GF-D8 (cell line): Measurements from ENCODE around the gene TMEM140.
"Not testable (repeated sequence)": the region's sequence is repeated elsewhere in the genome, so short reads cannot be mapped to it uniquely, and the experiment has no call there.

Experiments
- DNase-seq: peaks from one replicate; lab custom pipeline; 2025; lab: John Stamatoyannopoulos, UW

Gene TMEM140

GRCh38 chr7:135158874-135159273, 11.0 kb downstream of the TMEM140 start:
- DNase-seq: no peak

DNA sequence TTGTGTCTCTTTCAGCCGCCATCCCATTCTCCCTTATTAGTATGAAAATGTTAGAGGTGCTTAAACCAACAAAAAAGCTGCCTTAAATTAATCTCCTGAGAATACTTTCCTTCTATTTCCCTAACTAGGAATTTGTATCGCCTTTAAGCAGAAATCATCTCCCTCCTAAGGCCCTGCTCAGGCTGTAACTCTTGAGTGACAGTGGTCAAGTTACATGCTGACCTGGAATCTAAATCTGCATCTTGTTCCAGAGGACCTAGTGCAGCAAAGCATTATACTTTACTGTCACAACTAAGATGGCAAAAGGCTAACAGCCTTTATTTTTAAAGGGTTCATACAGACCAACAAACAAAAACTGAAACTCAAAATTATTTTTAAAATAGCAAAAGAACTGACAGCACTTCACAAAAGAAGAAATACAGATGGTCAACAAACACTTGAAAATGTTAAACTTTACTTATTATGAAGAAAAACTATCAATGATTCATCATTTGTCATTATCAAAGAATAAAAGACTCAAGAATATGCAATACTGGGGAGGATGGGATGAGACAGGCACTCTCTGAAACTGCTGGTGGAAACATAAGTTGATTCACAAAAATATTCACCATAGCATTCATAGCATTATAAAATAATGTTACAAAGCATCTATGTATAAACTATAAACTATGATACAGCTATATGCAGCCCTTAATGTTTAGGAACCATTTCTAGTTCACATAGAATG, 11.7 kb downstream of the TMEM140 start:
- no peak for DNase-seq

DNA sequence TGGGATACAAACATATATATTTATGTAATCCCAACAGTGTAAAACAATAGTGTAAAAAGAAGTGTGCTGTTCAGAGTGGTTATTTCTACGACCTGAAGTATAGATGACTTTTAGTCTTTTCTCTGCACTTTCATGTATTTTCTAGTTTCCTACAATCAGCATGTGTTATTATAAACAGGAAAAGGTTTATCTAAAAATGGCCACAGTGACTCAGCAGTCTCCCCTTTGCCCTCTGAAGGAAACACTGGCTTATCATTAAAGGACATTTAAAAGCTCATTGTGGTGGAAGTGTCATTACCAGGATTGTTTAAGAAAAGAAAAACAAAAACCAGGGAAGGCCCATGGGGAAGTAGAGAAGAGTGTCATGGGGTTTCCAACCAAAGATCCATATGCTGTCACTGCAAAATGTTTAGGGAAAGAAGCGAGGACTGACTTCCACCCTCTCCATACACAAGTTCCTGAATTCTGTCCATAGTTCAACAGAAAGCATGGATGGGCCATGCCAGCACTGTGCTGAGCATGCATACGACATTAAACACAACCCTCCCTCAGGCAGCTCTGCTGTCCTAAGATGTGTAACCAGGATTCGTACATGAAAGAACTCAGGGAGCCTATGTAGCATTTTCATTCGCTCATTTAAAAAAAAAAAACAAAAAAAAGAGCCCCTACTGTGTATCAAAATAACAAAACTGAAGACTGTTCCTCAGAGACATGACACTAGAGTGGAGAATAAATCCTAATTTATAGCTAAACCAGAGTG, 12.4 kb downstream of the TMEM140 start:
- peak; percentile 69 for DNase-seq

GRCh38 chr7:135160858-135161653, 13.2 kb downstream of the TMEM140 start:
- peak; percentile 84 for DNase-seq

GRCh38 chr7:135161669-135162068, 13.8 kb downstream of the TMEM140 start:
- no peak for DNase-seq

DNA sequence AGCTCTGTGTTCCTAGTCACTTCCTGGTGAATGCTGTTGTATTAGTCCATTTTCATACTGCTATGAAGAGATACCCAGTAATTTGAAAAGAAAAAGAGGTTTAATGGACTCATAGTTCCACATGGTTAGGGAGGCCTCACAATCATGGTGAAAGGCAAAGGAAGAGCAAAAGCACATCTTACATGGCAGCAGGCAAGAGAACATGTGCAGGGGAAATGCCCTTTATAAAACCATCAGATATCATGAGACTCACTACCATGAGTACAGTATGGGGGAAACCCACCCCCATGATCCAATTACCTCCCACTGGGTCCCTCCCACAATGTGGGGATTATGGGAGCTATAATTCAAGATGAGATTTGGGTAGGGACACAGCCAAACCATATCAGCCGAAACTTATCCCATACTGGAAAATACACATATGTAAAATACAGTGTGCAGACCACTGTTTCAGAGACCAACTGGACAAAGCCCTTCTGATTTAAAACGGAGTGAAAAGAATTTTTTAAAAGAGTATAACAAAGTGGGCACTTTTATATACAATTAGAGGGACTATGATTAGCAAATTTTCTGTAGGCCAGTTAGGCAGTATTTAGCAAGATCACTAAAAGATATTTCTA, 14.6 kb downstream of the TMEM140 start:
- no peak for DNase-seq

- DNase-seq: no peak
Measured at GRCh38 chr7:135164357-135165061, 16.6 kb downstream of the TMEM140 start.

- DNase-seq: no peak
Measured at GRCh38 chr7:135165862-135166261, 18.0 kb downstream of the TMEM140 start.

- peak; percentile 61 for DNase-seq
Measured at GRCh38 chr7:135166338-135166990, 18.6 kb downstream of the TMEM140 start.

GRCh38 chr7:135167365-135167917, 19.6 kb downstream of the TMEM140 start:
- peak; percentile 43 for DNase-seq

GRCh38 chr7:135168001-135168400, 20.1 kb downstream of the TMEM140 start:
- DNase-seq: no peak

GRCh38 chr7:135168489-135169140, 20.7 kb downstream of the TMEM140 start:
- DNase-seq: no peak

- peak; percentile 82 for DNase-seq
Measured at GRCh38 chr7:135169141-135169963, 21.5 kb downstream of the TMEM140 start.

GRCh38 chr7:135169964-135170273, 22.0 kb downstream of the TMEM140 start:
- DNase-seq: peak; percentile 32

DNA sequence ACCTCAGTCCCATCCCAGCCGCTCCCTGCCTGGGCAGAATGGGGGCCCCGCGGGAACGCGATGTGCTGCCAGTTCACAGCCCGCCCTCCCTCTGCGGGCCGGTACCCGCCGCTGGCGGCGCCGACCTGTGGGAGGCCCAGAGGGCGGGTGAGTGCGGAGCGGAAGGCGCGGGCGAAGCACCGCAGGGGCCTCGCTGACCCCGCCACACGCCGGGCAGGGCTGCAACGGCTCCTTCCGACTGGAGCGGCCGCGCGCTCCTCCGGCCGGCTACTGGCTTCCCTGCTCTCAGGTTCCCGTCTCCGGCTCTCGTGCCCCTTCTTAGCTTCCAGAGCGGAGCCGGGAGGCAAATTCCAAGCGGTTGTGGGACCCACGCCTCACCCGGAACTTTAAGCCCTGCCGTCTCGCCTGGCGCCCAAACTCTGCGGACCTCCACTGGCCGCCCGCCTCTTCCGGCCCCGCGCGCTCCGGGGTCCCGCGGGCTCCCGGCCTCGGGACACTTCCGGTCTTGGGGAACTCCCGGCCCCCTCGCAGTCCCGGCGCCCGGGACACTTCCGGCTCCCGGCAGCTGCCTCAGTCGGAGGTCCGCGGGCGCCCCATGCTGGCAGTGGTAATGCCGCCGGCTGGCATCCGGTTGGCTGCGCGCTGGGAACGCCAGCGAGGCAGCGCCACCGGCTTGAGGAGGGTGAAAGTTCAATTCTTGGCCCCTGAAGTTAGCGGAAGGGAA, 22.6 kb downstream of the TMEM140 start, which contains the start of gene CYREN:
Gene CYREN (minus strand): TSS at position 434 of the 724 bp plus-strand sequence. CDS start 1,785 bp downstream, outside the sequence.
- DNase-seq: peak; percentile 91

DNA sequence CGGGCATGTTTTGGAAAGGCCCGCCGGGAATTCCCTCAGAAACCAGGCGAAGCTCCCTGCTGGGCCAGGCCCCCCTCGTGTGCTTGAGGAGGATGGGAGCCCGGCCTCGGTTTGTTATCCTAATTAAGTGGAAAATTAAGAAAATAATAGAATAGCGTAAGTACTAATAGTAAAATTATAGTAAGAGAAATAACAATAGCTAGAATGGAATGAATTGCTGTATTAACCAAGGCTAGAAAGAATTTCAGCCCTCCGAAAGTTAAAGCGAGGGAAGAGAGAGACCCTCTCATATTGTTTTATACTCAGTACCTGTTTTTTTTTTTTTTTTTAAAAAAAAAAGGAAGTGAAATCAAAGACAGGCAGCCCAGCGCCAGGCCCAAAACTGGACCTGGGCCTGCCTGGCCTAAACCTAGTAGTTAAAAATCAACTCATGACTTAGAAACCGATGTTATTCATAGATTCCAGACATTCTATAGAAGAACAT, 23.2 kb downstream of the TMEM140 start:
- DNase-seq: not testable (repeated sequence)

DNA sequence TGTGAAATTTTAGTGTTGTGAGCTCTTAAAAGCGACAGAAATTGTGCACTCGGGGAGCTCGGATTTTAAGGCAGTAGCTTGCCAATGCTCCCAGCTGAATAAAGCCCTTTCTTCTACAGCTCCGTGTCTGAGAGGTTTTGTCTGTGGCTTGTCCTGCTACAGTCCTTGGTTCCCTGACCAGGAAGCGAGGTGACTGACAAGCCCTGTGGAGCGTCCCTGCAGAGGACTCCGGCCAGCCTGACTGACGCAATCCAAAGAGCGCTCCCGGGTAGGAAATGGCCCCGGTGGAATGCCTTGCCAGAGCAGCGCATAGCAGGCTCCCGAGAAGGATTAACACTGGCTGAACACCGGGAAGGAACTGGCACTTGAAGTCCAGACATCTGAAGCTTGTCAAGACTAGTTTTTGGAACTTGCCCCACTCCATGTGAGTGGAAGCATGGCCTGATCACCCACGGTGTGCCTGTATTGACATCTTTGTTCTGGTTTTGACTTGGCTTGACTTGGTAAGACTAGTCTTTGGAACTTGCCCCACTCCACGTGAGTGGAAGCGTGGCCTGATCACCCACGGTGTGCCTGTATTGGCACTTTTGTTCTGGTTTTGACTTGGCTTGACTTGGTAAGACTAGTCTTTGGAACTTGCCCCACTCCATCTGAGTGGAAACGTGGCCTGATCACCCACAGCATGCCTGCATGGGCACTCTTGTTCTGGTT, 23.9 kb downstream of the TMEM140 start:
- DNase-seq: not testable (repeated sequence)

- not testable (repeated sequence) for DNase-seq
Measured at GRCh38 chr7:135173916-135174315, 26.0 kb downstream of the TMEM140 start.
